IMR-90 (cell line): ENCODE measurements around the gene SNX30. TPM values are rescaled to one million over a fixed set of nuclear protein-coding genes. Genes with fewer than 3 reads are reported as not detected.

Source experiments
- ATAC-seq: fragments of 200-7000 bp; cut with Tn5 transposase; 2 replicates; pipeline ENCODE4 v1.9.1; 2020; ENCODE audit warnings: low read depth, mild to moderate bottlenecking, moderate library complexity
- BruUV-seq: library from RNA; stranded (reverse); fragments of 400-500 nt; replicated peaks from 2 replicates; lab custom pipeline; 2021; lab: Mats Ljungman, UMichigan
- CTCF ChIA-PET: fragments of 300-600 bp; formaldehyde crosslinking; extraction: SDS; loops from one replicate; lab custom pipeline; 2021; ENCODE audit warnings: antibody characterized with exemption; lab: Yijun Ruan, JAX
- POLR2A ChIA-PET: fragments of 300-600 bp; sonication (Branson Sonifier 250); formaldehyde crosslinking; loops from one replicate; lab custom pipeline; 2022; ENCODE audit warnings: antibody characterized with exemption; ENCODE audit not compliant: unreplicated experiment; lab: Charles Lee
- DNase-seq: peaks from one replicate; pipeline ENCODE4 v3.0.0; 2013
- H2AFZ ChIP-seq: replicated peaks from 2 replicates; pipeline ENCODE3; 2013; ENCODE audit warnings: low read length, mild to moderate bottlenecking; ENCODE audit not compliant: poor library complexity
- H2AK5ac ChIP-seq: 2 replicates; pipeline ENCODE4 v1.6.1; 2013; ENCODE audit warnings: low read depth, low read length, inconsistent platforms
- H2AK9ac ChIP-seq: replicated peaks from 2 replicates; pipeline ENCODE3; 2013; ENCODE audit warnings: mild to moderate bottlenecking, low read depth, low read length, moderate library complexity; ENCODE audit not compliant: poor library complexity
- H2BK120ac ChIP-seq: 2 replicates; pipeline ENCODE4 v1.6.1; 2013; ENCODE audit warnings: low read depth, low read length, inconsistent platforms
- H2BK15ac ChIP-seq: 3 replicates; pipeline ENCODE4 v1.6.1; 2013; ENCODE audit warnings: low read depth, low read length, inconsistent platforms
- H2BK20ac ChIP-seq: 2 replicates; pipeline ENCODE4 v1.6.1; 2013; ENCODE audit warnings: low read depth, mild to moderate bottlenecking, inconsistent platforms, low read length, moderate library complexity
- H2BK5ac ChIP-seq: 2 replicates; pipeline ENCODE4 v1.6.1; 2013; ENCODE audit warnings: mild to moderate bottlenecking, low read depth, low read length, inconsistent platforms; ENCODE audit not compliant: poor library complexity, severe bottlenecking
- H3K14ac ChIP-seq: replicated peaks from 2 replicates; pipeline ENCODE4 v1.6.1; 2013; ENCODE audit warnings: low read depth, low read length, inconsistent platforms
- H3K18ac ChIP-seq: 2 replicates; pipeline ENCODE4 v1.6.1; 2013; ENCODE audit warnings: low read depth, low read length, control low read depth
- H3K23ac ChIP-seq: 2 replicates; pipeline ENCODE4 v1.6.1; 2013; ENCODE audit warnings: low read depth, low read length, inconsistent platforms
- H3K27ac ChIP-seq: 2 replicates; pipeline ENCODE4 v1.5.1; 2013; ENCODE audit warnings: mild to moderate bottlenecking, control low read depth, low read length; ENCODE audit not compliant: insufficient read depth
- H3K27me3 ChIP-seq: 2 replicates; pipeline ENCODE4 v1.6.1; 2013; ENCODE audit warnings: low read length; ENCODE audit not compliant: control insufficient read depth, insufficient read depth
- H3K36me3 ChIP-seq: 2 replicates; pipeline ENCODE4 v1.6.1; 2013; ENCODE audit warnings: low read length, mixed read lengths; ENCODE audit not compliant: control insufficient read depth, insufficient read depth
- H3K4ac ChIP-seq: 2 replicates; pipeline ENCODE4 v1.6.1; 2013; ENCODE audit warnings: low read depth, low read length, inconsistent platforms
- H3K4me1 ChIP-seq: 2 replicates; pipeline ENCODE4 v1.6.1; 2013; ENCODE audit warnings: low read length, mixed read lengths; ENCODE audit not compliant: control insufficient read depth, insufficient read depth
- H3K4me2 ChIP-seq: 2 replicates; pipeline ENCODE4 v1.6.1; 2013; ENCODE audit warnings: low read depth, mild to moderate bottlenecking, control low read depth, low read length, moderate library complexity
- H3K4me3 ChIP-seq: 2 replicates; pipeline ENCODE4 v1.5.1; 2013; ENCODE audit warnings: low read depth, mild to moderate bottlenecking, control low read depth, low read length, moderate library complexity; ENCODE audit not compliant: insufficient read depth
- H3K56ac ChIP-seq: 2 replicates; pipeline ENCODE4 v1.6.1; 2013; ENCODE audit warnings: low read length, inconsistent platforms; ENCODE audit not compliant: insufficient read depth; ENCODE audit errors: extremely low read depth
- H3K79me1 ChIP-seq, 2 experiments: 2 replicates each; pipeline ENCODE4 v1.6.1; 2013; ENCODE audit warnings: low read length in 2 of 2, inconsistent platforms in 1 of 2, low read depth in 1 of 2
- H3K9ac ChIP-seq: 2 replicates; pipeline ENCODE4 v1.6.1; 2013; ENCODE audit warnings: low read depth, low read length, control low read depth
- H3K9me1 ChIP-seq: 2 replicates; pipeline ENCODE4 v1.6.1; 2013; ENCODE audit warnings: low read length, inconsistent platforms; ENCODE audit not compliant: insufficient read depth
- H3K9me3 ChIP-seq: 2 replicates; pipeline ENCODE4 v1.6.1; 2013; ENCODE audit warnings: low read length; ENCODE audit not compliant: control insufficient read depth, insufficient read depth
- H4K20me1 ChIP-seq: 2 replicates; pipeline ENCODE4 v1.6.1; 2013; ENCODE audit warnings: low read length, inconsistent platforms; ENCODE audit not compliant: insufficient read depth
- H4K5ac ChIP-seq: 2 replicates; pipeline ENCODE4 v1.6.1; 2013; ENCODE audit warnings: mild to moderate bottlenecking, low read depth, low read length, control low read depth
- H4K8ac ChIP-seq, 2 experiments: 2 replicates each; pipeline ENCODE4 v1.6.1; 2013; ENCODE audit warnings: low read depth in 2 of 2, low read length in 2 of 2, control low read depth in 1 of 2, inconsistent platforms in 1 of 2
- H4K91ac ChIP-seq: 2 replicates; pipeline ENCODE4 v1.6.1; 2013; ENCODE audit warnings: low read depth, low read length, inconsistent platforms; ENCODE audit not compliant: insufficient read depth
- RAD21 ChIP-seq: IDR thresholded peaks from 2 replicates; pipeline ENCODE4 v1.6.1; 2012; ENCODE audit warnings: low read length, improper control_type of control experiment
- WGBS, 2 experiments: methylation state at CpG; one replicate each; pipeline versions ENCODE4 v1.1.5 to v1.1.7; 2013; ENCODE audit warnings: missing lambda C conversion rate in 2 of 2; ENCODE audit not compliant: insufficient read length in 1 of 2; ENCODE audit errors: extremely low coverage in 2 of 2; 5-methylcytosine and 5-hydroxymethylcytosine counted together
- dilution Hi-C: fragments of 300-500 bp; cut with HindIII; formaldehyde crosslinking; loops from one replicate; pipeline ENCODE4 v1.14.3; 2018; ENCODE audit warnings: low sequenced_read_pairs; ENCODE audit not compliant: unreplicated experiment
- in situ Hi-C: fragments of 300-500 bp; cut with MboI; formaldehyde crosslinking; loops from 3 replicates; pipeline ENCODE4 v1.14.3; 2019; ENCODE audit warnings: low sequenced_read_pairs, inconsistent platforms, mixed read lengths
- intact Hi-C: fragments of 100-400 bp; cut with micrococcal nuclease; formaldehyde crosslinking; loops from 2 replicates; pipeline ENCODE4 v1.10.0; 2022
- polyA plus RNA-seq, 3 experiments: library from polyadenylated mRNA; depleted of rRNA; stranded (reverse); fragments of >200 nt; gene quantifications; 2 replicates each; pipeline ENCODE4 v1.2.3, GENCODE V29; 2012; ENCODE audit warnings: low replicate concordance in 1 of 3
- total RNA-seq: library from RNA; depleted of rRNA; stranded (reverse); fragments of >200 nt; gene quantifications from 2 replicates; pipeline ENCODE4 v1.2.3, GENCODE V29; 2012
- TF ChIP-seq, protein P1 (sequence below): fragments of 150-350 bp; IDR thresholded peaks from 2 replicates; pipeline ENCODE4 v1.6.1; 2016; ENCODE audit warnings: low read depth, mild to moderate bottlenecking, low read length, moderate library complexity, borderline replicate concordance

SNX30 gene
- total and polyA plus RNA-seq, 2 of the 4 experiments (the other 2 are of a cell fraction), result 8.0 to 18.8 TPM

DNA sequence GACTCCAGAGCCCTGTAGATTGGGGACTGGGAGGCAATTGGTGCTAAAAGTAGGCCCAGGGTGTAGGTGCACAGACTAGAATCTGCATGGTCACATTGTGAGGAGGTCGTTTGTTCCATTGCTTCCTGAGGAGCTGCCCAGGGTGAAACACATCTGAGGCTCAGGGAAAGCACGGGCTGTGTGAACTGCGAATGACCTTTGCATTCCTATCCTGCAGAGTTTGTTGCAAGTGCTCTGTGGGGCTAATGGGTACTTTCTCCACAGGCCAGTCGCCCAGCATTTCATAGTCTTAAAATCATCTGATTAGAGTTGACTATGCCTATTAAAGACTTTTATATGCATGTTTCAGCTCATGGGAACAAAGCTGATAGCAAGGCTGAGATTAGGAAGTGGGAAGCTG lies 154.5 kb downstream of the SNX30 start:
- ChIA-PET POLR2A (no interaction called here), CTCF (no interaction called here)
- no peak overlapping the region for H2AK9ac ChIP-seq
- H3K27ac ChIP-seq, result no peak overlapping the region
- H3K4me2 ChIP-seq, result no peak overlapping the region
- no peak overlapping the region for H3K4ac ChIP-seq
- H3K4me1 ChIP-seq, result no peaks in the 10 kb centered on the region
- no peak overlapping the region for H4K91ac ChIP-seq
- BruUV-seq, result no TSS peak
- no peaks in the 10 kb centered on the region for H3K9me3 ChIP-seq
- H2AFZ ChIP-seq, result no peak overlapping the region
- H3K36me3 ChIP-seq, result no peaks in the 10 kb centered on the region
- ATAC-seq (no peak), DNase-seq (no peak)
- H2AK5ac ChIP-seq, result no peak overlapping the region
- in situ Hi-C loops (no loop called here), intact Hi-C loops (loop anchor here (10.0 kb wide), 1 partner anchor 190 kb away; the partner anchor contains the start of gene INIP), dilution Hi-C loops (no loop called here)
- H3K14ac ChIP-seq, result no peak overlapping the region
- H3K9ac ChIP-seq, result no peak overlapping the region
- H4K20me1 ChIP-seq, result no peaks in the 10 kb centered on the region
- TF ChIP-seq, protein P1, sequence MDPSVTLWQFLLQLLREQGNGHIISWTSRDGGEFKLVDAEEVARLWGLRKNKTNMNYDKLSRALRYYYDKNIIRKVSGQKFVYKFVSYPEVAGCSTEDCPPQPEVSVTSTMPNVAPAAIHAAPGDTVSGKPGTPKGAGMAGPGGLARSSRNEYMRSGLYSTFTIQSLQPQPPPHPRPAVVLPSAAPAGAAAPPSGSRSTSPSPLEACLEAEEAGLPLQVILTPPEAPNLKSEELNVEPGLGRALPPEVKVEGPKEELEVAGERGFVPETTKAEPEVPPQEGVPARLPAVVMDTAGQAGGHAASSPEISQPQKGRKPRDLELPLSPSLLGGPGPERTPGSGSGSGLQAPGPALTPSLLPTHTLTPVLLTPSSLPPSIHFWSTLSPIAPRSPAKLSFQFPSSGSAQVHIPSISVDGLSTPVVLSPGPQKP, result no peak
- no peak for TF ChIP-seq RAD21
- no peaks in the 10 kb centered on the region for H3K79me1 ChIP-seq
- H2BK120ac ChIP-seq, result no peak overlapping the region
- no peak overlapping the region for H3K4me3 ChIP-seq
- no peak overlapping the region for H2BK15ac ChIP-seq
- H3K27me3 ChIP-seq, result peaks cover 27% of the 10 kb centered on the region
- H3K23ac ChIP-seq, result no peak overlapping the region
- no CpG with 5 or more reads among the region's 4 CpGs for WGBS, 2 experiments
- no peak overlapping the region for H4K5ac ChIP-seq
- no peak overlapping the region for H3K56ac ChIP-seq
- no peak overlapping the region for H3K18ac ChIP-seq
- H2BK5ac ChIP-seq, result no peak overlapping the region
- no peaks in the 10 kb centered on the region for H3K9me1 ChIP-seq
- no peak overlapping the region for H2BK20ac ChIP-seq
- no peak overlapping the region for H4K8ac ChIP-seq
